ENCODE data around the gene LSM2. TPM values are rescaled to one million over a fixed set of nuclear protein-coding genes. Genes with fewer than 3 reads are reported as not detected.

Gene LSM2
- total and polyA plus RNA-seq, 9 of the 15 experiments (the other 6 are each of a cell fraction or from before 2014, with no cell fraction given), result 154 to 407 (median 223) TPM

- no peak for TF ChIP-seq PML (IDR thresholded peaks at IDR 0.05; ENCODE audit: low read length)
- peak; percentile 63; the same call in 1 of the 2 replicates for TF ChIP-seq ZBTB1 (CRISPR knock-in tag; IDR thresholded peaks at IDR 0.05; ENCODE audit: borderline replicate concordance, low read depth)
- 0 out of 2 replicates have a peak, but pooled peaks have one; percentile 15 for TF ChIP-seq KHSRP (IDR thresholded peaks at IDR 0.05)
- TF ChIP-seq NFIX (CRISPR knock-in tag; IDR thresholded peaks at IDR 0.05; ENCODE audit: low read depth), result no peak
- TF ChIP-seq, protein P1, sequence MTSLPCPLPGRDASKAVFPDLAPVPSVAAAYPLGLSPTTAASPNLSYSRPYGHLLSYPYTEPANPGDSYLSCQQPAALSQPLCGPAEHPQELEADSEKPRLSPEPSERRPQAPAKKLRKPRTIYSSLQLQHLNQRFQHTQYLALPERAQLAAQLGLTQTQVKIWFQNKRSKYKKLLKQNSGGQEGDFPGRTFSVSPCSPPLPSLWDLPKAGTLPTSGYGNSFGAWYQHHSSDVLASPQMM (CRISPR knock-in tag; IDR thresholded peaks at IDR 0.05), result 0 out of 2 replicates have a peak, but pooled peaks have one; percentile 66
- TF ChIP-seq SREBF2 (CRISPR knock-in tag; IDR thresholded peaks at IDR 0.05), result 0 out of 2 replicates have a peak, but pooled peaks have one; percentile 93
- TF ChIP-seq ZNF668 (CRISPR knock-in tag; IDR thresholded peaks at IDR 0.05), result no peak
- TF ChIP-seq SRSF7 (optimal IDR thresholded peaks at IDR 0.05; ENCODE audit: low read depth, low read length), result no peak
- TF ChIP-seq HDAC2 (IDR thresholded peaks at IDR 0.05), result no peak
- TF ChIP-seq, protein P2, sequence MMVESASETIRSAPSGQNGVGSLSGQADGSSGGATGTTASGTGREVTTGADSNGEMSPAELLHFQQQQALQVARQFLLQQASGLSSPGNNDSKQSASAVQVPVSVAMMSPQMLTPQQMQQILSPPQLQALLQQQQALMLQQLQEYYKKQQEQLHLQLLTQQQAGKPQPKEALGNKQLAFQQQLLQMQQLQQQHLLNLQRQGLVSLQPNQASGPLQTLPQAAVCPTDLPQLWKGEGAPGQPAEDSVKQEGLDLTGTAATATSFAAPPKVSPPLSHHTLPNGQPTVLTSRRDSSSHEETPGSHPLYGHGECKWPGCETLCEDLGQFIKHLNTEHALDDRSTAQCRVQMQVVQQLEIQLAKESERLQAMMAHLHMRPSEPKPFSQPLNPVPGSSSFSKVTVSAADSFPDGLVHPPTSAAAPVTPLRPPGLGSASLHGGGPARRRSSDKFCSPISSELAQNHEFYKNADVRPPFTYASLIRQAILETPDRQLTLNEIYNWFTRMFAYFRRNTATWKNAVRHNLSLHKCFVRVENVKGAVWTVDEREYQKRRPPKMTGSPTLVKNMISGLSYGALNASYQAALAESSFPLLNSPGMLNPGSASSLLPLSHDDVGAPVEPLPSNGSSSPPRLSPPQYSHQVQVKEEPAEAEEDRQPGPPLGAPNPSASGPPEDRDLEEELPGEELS (CRISPR knock-in tag; IDR thresholded peaks at IDR 0.05; ENCODE audit: borderline replicate concordance), result 0 out of 2 replicates have a peak, but pooled peaks have one; percentile 60
- TF ChIP-seq SIN3A (IDR thresholded peaks at IDR 0.05; ENCODE audit: borderline replicate concordance in 2 of 2, control insufficient read depth in 1 of 2, low read depth in 2 of 2, low read length in 2 of 2), result peak in 1 of 2 experiments; percentile 13; a peak in 2 of 4 replicates
- peak in 1 of 2 experiments; percentile 50; a peak in 1 of 4 replicates for TF ChIP-seq TEAD1 (CRISPR knock-in tag; IDR thresholded peaks at IDR 0.05)
- TF ChIP-seq ZNF41 (CRISPR knock-in tag; conservative IDR thresholded peaks at IDR 0.05), result 0 out of 2 replicates have a peak, but pooled peaks have one; percentile 53
- TF ChIP-seq CBFB (CRISPR knock-in tag; IDR thresholded peaks at IDR 0.05), result 0 out of 2 replicates have a peak, but pooled peaks have one; percentile 46
- no peak for TF ChIP-seq SMC3 (conservative IDR thresholded peaks at IDR 0.05; ENCODE audit: insufficient read depth, low read depth, low read length)
- no peak for TF ChIP-seq DIDO1 (tag; IDR thresholded peaks at IDR 0.05; ENCODE audit: low read depth)
- TF ChIP-seq, protein P3, sequence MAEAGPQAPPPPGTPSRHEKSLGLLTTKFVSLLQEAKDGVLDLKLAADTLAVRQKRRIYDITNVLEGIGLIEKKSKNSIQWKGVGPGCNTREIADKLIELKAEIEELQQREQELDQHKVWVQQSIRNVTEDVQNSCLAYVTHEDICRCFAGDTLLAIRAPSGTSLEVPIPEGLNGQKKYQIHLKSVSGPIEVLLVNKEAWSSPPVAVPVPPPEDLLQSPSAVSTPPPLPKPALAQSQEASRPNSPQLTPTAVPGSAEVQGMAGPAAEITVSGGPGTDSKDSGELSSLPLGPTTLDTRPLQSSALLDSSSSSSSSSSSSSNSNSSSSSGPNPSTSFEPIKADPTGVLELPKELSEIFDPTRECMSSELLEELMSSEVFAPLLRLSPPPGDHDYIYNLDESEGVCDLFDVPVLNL (CRISPR knock-in tag; IDR thresholded peaks at IDR 0.05; ENCODE audit: low read depth), result no peak
- TF ChIP-seq, protein P4, sequence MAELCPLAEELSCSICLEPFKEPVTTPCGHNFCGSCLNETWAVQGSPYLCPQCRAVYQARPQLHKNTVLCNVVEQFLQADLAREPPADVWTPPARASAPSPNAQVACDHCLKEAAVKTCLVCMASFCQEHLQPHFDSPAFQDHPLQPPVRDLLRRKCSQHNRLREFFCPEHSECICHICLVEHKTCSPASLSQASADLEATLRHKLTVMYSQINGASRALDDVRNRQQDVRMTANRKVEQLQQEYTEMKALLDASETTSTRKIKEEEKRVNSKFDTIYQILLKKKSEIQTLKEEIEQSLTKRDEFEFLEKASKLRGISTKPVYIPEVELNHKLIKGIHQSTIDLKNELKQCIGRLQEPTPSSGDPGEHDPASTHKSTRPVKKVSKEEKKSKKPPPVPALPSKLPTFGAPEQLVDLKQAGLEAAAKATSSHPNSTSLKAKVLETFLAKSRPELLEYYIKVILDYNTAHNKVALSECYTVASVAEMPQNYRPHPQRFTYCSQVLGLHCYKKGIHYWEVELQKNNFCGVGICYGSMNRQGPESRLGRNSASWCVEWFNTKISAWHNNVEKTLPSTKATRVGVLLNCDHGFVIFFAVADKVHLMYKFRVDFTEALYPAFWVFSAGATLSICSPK (IDR thresholded peaks at IDR 0.05; ENCODE audit: borderline replicate concordance), result peak; percentile 8; the same call in 1 of the 2 replicates
- TF ChIP-seq MCM5 (IDR thresholded peaks at IDR 0.05; ENCODE audit: low read depth), result no peak
- no peak for TF ChIP-seq DDX20 (tag; IDR thresholded peaks at IDR 0.05; ENCODE audit: low read depth)
- TF ChIP-seq BRD9 (IDR thresholded peaks at IDR 0.05; ENCODE audit: low read depth, partially characterized antibody), result no peak
These were observed 30.8 kb upstream of the LSM2 start (continued) for GRCh38 chr6:31837369-31838113.
